ENCODE data around the gene KCNJ5. TPM values are rescaled to one million over a fixed set of nuclear protein-coding genes. Genes with fewer than 3 reads are reported as not detected.

Gene KCNJ5
- 1 to 10 TPM in 3 of 4 donors, under 1 TPM in 1; 0.90 to 5.2 (median 3.7) TPM for polyA plus RNA-seq (ENCODE audit: insufficient read length in 4 of 4)

- no peak for DNase-seq (ENCODE audit: low read depth in 4 of 4, low spot score in 3 of 4)
Observed at GRCh38 chr11:128890543-128891368, at the start of gene KCNJ5. Gene KCNJ5, plus strand, starts transcription at chr11:128891356. Its CDS starts 19,918 bp downstream, at chr11:128911274.

GRCh38 chr11:128841461-128842072, 49.6 kb upstream of the KCNJ5 start:
- DNase-seq (ENCODE audit: low read depth in 4 of 4, low spot score in 3 of 4), result no peak

GRCh38 chr11:128843198-128843785, 47.9 kb upstream of the KCNJ5 start:
- DNase-seq (ENCODE audit: low read depth in 4 of 4, low spot score in 3 of 4), result no peak

- DNase-seq (ENCODE audit: low read depth in 4 of 4, low spot score in 3 of 4), result no peak
Observed at GRCh38 chr11:128845334-128845780, 45.8 kb upstream of the KCNJ5 start.

GRCh38 chr11:128846985-128847384, 44.2 kb upstream of the KCNJ5 start:
- no peak for DNase-seq (ENCODE audit: low read depth in 4 of 4, low spot score in 3 of 4)

GRCh38 chr11:128848815-128849455, 42.2 kb upstream of the KCNJ5 start:
- DNase-seq (ENCODE audit: low read depth in 4 of 4, low spot score in 3 of 4), result no peak

- no peak for DNase-seq (ENCODE audit: low read depth in 4 of 4, low spot score in 3 of 4)
Observed at GRCh38 chr11:128852327-128853023, 38.7 kb upstream of the KCNJ5 start.

GRCh38 chr11:128853559-128853958, 37.6 kb upstream of the KCNJ5 start:
- no peak for DNase-seq (ENCODE audit: low read depth in 4 of 4, low spot score in 3 of 4)

- no peak for DNase-seq (ENCODE audit: low read depth in 4 of 4, low spot score in 3 of 4)
Observed at GRCh38 chr11:128854841-128855240, 36.3 kb upstream of the KCNJ5 start.

GRCh38 chr11:128856241-128856640, 34.9 kb upstream of the KCNJ5 start:
- DNase-seq (ENCODE audit: low read depth in 4 of 4, low spot score in 3 of 4), result no peak

GRCh38 chr11:128857341-128857740, 33.8 kb upstream of the KCNJ5 start:
- no peak for DNase-seq (ENCODE audit: low read depth in 4 of 4, low spot score in 3 of 4)

- peak in 2 of 4 donors; percentile 44 to 55 for DNase-seq (ENCODE audit: low read depth in 4 of 4, low spot score in 3 of 4)
Observed at GRCh38 chr11:128859563-128860441, 31.4 kb upstream of the KCNJ5 start.

GRCh38 chr11:128860571-128861361, 30.4 kb upstream of the KCNJ5 start:
- DNase-seq (ENCODE audit: low read depth in 4 of 4, low spot score in 3 of 4), result no peak

GRCh38 chr11:128862406-128862805, 28.8 kb upstream of the KCNJ5 start:
- no peak for DNase-seq (ENCODE audit: low read depth in 4 of 4, low spot score in 3 of 4)

GRCh38 chr11:128862908-128863660, 28.1 kb upstream of the KCNJ5 start:
- no peak for DNase-seq (ENCODE audit: low read depth in 4 of 4, low spot score in 3 of 4)

- no peak for DNase-seq (ENCODE audit: low read depth in 4 of 4, low spot score in 3 of 4)
Observed at GRCh38 chr11:128865490-128865889, 25.7 kb upstream of the KCNJ5 start.

GRCh38 chr11:128867277-128867676, 23.9 kb upstream of the KCNJ5 start, which contains the start of gene KCNJ1:
Gene KCNJ1, minus strand, starts transcription at chr11:128867296. Its CDS starts 27,053 bp downstream, at chr11:128840243.
- no peak for DNase-seq (ENCODE audit: low read depth in 4 of 4, low spot score in 3 of 4)
